ENCODE data around the gene STRIT1.

GRCh38 chr3:155281912-155282311, 11.6 kb downstream of the STRIT1 start:
- no peak for TF ChIP-seq CTCF (IDR thresholded peaks at IDR 0.05)
- TF ChIP-seq EZH2 (IDR thresholded peaks at IDR 0.05; ENCODE audit: borderline replicate concordance, insufficient read depth, low read depth, low read length, poor library complexity, severe bottlenecking) = no peak

Data from B cell (primary cell).